ENCODE data around the gene ASIC1.
"Not testable (repeated sequence)": the region's sequence is repeated elsewhere in the genome, so short reads cannot be mapped to it uniquely, and the experiment has no call there.

ASIC1 gene

GRCh38 chr12:50061946-50062686 is 4.7 kb downstream of the ASIC1 start:
- no peak for DNase-seq (ENCODE audit: low spot score)

- no peak for DNase-seq (ENCODE audit: low spot score)
Observed at GRCh38 chr12:50062728-50063460, 5.5 kb downstream of the ASIC1 start.

GRCh38 chr12:50065726-50066310 is 8.4 kb downstream of the ASIC1 start:
- no peak for DNase-seq (ENCODE audit: low spot score)

GRCh38 chr12:50066402-50066801 is 9.0 kb downstream of the ASIC1 start:
- no peak for DNase-seq (ENCODE audit: low spot score)

- no peak for DNase-seq (ENCODE audit: low spot score)
Observed at GRCh38 chr12:50069069-50069468, 11.7 kb downstream of the ASIC1 start.

GRCh38 chr12:50069539-50069938 is 12.1 kb downstream of the ASIC1 start:
- DNase-seq (ENCODE audit: low spot score), result no peak

- DNase-seq (ENCODE audit: low spot score), result peak; percentile 86
Observed at GRCh38 chr12:50070314-50071060, 13.1 kb downstream of the ASIC1 start.

GRCh38 chr12:50072198-50072907 is 15.0 kb downstream of the ASIC1 start:
- DNase-seq (ENCODE audit: low spot score), result no peak

GRCh38 chr12:50073206-50073605 is 15.8 kb downstream of the ASIC1 start:
- DNase-seq (ENCODE audit: low spot score), result no peak

GRCh38 chr12:50073712-50074111 is 16.3 kb downstream of the ASIC1 start:
- no peak for DNase-seq (ENCODE audit: low spot score)

GRCh38 chr12:50074936-50075807 is 17.8 kb downstream of the ASIC1 start:
- DNase-seq (ENCODE audit: low spot score), result peak; percentile 90

GRCh38 chr12:50075808-50076170 is 18.4 kb downstream of the ASIC1 start:
- DNase-seq (ENCODE audit: low spot score), result no peak

GRCh38 chr12:50077099-50077498 is 19.7 kb downstream of the ASIC1 start:
- no peak for DNase-seq (ENCODE audit: low spot score)

GRCh38 chr12:50078281-50078680 is 20.9 kb downstream of the ASIC1 start:
- DNase-seq (ENCODE audit: low spot score), result no peak

- DNase-seq (ENCODE audit: low spot score), result no peak
Observed at GRCh38 chr12:50079771-50080170, 22.4 kb downstream of the ASIC1 start.

- no peak for DNase-seq (ENCODE audit: low spot score)
Observed at GRCh38 chr12:50081096-50081808, 23.9 kb downstream of the ASIC1 start.

- DNase-seq (ENCODE audit: low spot score), result no peak
Observed at GRCh38 chr12:50082644-50083043, 25.2 kb downstream of the ASIC1 start.

- DNase-seq (ENCODE audit: low spot score), result no peak
Observed at GRCh38 chr12:50083301-50083700, 25.9 kb downstream of the ASIC1 start.

GRCh38 chr12:50084409-50084774 is 27.0 kb downstream of the ASIC1 start:
- DNase-seq (ENCODE audit: low spot score), result not testable (repeated sequence)

All from D341Med (cell line).